KG1 (cell line): ENCODE data around the gene UMODL1.
A peak's percentile ranks its signal among the peaks of the same experiment; 100 is the strongest.

Experiments used
- DNase-seq: peaks from one replicate; lab custom pipeline; 2025; lab: John Stamatoyannopoulos, UW

Gene UMODL1

DNA sequence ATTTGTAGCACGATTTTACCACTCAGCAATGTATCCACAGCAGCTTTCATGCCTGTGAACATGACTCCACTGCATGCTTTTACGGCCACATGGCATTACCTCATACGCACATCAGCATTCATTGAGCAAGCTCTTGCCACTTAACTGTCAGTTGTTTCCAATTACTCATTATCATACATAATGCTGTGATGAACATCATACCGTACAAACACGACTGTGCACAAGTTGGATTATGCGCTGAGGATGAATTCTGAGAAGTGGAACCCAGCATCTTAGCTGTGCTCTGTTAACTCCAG is 9.6 kb downstream of the UMODL1 start:
- no peak for DNase-seq

DNA sequence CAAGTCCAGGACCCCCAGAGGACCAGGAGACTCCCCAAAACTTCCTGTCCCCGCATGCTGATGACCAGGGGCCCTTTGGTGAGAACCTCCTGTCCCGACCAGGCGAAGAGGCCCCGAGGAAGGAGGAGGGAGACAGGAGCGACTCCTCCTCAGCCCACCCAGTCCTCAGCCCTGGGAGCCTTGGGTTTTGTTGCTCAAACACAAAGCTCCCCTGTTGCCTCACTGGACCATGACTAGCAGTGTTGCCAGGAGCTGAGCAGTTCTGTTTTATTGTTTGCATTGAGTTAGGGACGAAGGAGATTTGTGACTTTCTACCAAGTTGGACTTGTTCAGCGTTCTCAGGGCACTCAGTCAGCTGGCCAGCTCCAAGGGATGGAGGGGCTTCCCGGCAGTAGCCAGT is 10.0 kb downstream of the UMODL1 start:
- no peak for DNase-seq

GRCh38 chr21:42081931-42082381 is 10.8 kb downstream of the UMODL1 start:
- DNase-seq, result no peak

DNA sequence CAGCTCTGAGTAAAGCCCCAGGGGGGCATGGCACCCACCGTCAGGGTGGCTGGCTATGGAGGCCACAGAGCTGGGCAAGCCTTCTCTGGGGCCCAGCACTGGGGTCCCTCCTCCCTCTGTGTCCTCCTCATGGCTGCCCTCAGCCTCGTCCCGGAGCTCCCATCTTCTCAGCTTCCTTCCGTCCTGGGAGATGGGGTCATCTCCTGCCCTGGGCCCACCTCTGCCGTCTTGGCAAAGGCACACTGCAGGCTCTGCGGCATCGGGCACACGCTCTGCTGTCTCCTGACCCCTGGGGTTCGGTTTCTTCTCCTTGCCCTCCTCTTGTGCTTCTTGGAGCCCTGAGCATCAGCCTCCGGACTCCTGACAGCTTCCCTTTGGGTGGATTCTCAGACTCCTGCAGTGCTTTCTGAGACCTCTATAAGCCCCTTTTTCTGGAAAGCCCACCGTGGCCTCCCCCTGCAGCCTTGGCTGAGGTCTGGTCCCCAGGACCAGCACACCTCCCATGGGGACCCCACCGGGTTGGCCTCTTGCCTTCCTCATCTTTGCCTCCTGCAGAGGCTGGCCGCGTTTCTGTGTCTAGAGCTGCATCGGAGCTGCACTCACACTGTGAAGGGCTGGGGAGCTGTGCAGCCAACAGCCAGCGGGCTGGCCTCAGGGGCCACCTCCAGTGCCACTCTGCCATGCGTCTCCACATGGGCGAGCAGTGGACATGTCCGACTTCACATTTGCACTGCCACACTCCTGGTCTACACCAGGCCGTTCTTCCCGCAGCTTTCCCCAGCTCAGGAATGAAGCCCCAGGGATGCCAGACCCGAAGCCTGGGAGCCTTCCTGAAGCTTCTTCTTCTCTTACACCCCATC is 11.6 kb downstream of the UMODL1 start:
- no peak for DNase-seq

DNA sequence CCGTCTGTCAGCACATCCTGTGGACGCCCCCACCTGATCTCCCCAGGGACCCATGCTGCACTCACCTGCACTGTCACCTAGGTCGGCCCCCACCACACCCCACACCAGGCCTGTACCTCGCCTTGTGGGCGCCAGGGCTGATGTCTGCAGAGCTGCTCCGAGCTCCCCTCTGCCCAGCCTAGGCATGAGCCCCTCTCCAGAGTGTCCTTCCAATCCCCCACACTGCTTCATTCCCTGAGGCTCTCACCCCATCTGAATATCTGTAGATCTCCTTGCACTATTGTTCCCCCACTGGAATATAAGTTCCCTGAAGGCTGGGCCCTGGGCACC is 12.2 kb downstream of the UMODL1 start:
- DNase-seq, result no peak

- DNase-seq, result no peak
These were observed 13.0 kb downstream of the UMODL1 start for GRCh38 chr21:42084079-42084478.

DNA sequence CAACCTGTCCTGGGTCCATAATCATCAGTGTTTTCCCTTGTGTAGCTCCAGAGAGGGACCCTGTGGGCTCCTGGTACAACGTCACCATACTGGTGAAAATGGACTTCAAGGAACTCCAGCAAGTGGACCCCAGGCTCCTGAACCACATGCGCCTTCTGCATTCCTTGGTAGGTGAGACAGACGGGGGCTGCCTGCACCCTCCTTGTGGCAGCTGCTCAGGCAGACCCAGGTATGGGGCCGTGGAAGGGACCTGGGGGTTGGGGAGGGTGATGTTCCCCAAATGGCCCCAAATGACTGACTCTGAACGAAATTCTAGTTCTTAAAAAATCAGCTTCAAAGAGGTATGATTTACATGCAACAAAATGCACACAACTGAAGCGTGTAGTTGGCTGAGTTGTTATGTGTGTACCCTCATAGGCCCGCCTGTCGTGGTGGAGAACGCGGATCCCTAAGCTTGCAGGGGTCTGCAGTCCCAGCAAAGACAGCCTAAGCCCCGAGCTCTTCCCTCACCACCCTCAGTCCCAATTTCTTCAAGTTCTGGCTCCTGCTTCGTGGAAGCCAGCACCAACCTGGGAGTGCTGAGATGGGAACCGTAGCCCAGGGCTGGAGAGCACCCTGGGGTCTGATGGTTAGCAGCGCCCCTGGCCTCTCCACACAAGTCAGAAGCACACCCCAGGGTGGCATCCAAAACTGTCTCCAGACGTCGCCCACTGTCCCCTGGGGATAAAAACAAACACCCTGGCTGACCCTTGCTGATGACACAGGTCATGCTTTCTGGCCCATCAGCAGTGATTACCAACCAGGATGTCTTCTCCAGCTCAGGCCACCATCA is 14.3 kb downstream of the UMODL1 start:
- no peak for DNase-seq

DNA sequence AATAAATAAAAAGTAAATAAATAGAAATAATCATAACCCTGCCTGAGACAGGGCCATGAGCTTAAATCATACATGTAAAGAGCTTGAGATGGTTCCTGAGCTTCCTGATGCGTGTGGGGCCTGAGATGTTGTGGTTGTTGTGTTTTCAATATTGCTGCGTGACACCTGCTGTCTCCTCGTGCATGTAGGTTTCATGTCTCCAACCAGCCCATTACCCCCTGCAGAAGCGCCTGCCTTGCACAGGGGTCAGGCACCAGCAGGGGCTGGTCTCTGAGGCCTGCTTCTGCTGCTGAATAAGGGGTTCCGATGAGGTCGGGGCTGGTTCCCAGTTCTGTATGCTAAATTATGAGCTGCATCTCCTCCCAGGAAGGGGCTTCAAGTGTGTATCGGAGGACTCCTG is 15.9 kb downstream of the UMODL1 start:
- DNase-seq, result no peak

DNA sequence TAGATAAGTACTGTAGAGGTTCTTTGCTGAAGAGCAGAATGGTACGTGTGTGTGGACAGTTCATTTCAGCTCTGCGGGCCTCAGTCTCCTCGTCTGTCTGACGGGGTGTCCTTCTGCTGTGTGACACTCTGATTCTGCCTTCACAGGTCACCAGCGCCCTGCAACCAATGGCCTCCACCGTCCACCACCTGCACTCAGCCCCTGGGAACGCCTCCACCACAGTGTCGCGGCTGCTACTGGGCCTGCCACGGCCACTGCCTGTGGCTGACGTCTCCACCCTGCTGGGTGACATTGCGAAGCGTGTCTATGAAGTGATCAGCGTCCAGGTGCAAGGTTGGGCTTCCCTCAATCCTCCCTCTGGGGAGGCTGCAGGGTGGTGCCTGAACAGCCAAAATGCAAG is 17.0 kb downstream of the UMODL1 start:
- DNase-seq, result no peak

DNA sequence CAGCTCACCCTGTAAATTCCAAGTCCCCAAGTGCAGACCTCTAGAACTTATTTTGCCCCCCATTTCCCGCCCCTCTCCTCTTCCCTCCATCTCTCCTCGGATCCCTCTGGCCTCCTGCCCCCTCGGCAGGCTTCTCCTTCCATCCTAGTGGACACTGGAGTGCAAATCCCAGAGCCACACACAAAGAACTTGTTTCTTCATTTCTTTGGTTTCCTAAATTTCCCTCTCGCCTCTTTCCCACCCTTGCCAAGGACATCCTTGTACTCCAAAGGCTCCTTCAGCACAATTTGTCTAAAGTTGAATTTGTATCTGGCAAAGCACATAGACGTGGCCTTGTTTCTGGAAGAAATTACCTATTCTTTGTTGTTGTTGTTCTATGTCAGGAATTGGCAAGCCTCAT is 17.5 kb downstream of the UMODL1 start:
- DNase-seq, result no peak

GRCh38 chr21:42089093-42089631 is 18.0 kb downstream of the UMODL1 start:
- no peak for DNase-seq

DNA sequence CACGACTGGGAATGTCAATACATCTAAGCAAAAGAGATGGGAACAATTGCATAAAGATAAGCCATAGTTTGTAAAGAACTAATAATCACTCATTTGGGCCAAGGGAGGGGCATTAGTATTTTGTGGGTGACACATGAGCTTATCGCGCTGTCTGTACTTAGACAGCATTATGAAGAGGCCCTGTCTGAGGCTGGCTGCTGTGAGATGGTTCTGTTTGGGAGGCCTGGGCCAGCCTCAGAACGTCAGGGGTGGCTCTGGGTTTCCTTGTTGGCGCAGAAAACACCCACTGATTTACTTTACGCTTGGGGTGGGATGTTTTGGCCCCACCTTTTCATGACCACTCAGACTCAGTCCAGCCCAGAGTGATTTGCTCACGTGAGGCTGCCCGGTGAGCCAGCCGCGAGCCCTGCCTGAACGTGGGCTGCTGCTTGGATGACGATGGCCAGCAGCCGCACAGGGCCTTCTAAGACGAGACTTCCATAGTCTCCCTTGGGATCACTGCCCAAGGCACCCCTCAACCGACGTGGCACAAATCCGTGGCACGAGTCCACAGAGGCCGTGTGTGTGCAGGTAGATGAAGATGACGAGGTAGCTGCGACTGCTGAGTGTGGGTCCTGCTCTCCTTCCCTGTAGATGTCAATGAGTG is 18.7 kb downstream of the UMODL1 start:
- DNase-seq, result no peak

DNA sequence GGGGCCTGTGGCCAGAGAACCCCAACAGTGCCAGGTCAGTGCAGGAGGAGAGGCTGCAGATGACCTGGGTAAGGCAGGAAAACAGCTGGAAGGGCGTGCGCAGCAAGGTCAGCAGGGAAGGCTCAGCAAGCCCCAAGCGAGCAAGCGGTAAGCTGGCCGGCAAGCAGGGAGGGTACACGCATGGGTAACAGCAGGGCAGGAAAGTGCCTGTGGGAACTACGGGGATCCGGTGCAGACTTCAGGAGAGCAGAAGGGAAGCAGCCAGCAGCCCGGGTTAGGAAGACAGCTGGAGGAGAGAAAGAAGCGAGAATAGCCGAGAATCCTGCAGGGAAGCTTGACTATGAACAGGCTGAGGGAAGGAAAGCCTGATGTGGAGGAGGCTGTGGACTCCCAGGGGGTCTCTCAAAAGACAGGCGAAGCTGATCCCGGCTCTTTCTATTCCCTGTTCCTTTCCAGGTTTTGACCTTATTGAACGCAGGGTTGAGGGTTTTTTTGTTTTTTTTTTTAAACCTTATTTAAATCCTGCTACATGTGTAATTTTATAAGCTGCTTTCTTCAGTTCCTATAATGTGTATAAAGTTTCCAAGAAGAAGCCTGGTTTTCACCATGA is 20.9 kb downstream of the UMODL1 start:
- no peak for DNase-seq

GRCh38 chr21:42092771-42093170 is 21.7 kb downstream of the UMODL1 start:
- no peak for DNase-seq

DNA sequence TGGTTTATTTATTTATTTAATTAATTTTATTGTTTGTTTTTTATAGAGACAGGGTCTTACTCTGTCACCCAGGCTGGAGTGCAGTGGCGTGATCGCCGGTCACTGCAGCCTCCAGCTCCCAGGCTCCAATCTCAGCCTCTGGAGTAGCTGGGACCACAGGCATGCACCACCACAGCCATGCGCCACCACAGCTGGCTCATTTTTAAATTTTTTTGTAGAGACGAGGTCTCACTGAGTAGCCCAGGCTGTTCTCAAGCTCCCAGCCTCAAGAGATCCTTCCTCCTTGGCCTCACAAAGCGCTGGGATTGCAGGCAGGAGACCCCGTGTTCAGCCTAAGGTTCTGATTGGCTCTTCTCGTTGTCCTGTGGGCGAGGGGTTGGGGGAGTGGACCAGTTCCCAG is 22.1 kb downstream of the UMODL1 start:
- DNase-seq, result no peak

DNA sequence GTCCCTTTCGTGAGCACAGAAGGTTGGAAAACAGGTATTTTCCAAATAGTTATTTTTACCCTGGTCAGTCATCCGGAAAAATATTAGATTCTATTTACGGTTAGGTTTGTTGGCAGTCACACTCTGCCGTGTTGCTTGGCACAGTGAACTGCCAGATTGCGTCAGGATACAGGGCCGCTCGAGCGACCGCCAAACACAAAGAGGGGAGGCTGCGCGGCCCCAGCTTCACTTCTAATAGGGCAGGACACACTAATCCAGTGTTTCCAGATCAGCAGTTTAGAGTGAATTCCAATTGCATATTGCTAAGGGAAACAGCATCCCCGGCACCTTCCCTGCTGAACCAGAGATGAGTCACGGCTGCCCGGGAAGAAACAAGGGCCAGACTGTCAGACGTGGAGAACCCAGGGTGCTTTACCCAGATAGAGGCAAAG is 22.9 kb downstream of the UMODL1 start:
- no peak for DNase-seq

DNA sequence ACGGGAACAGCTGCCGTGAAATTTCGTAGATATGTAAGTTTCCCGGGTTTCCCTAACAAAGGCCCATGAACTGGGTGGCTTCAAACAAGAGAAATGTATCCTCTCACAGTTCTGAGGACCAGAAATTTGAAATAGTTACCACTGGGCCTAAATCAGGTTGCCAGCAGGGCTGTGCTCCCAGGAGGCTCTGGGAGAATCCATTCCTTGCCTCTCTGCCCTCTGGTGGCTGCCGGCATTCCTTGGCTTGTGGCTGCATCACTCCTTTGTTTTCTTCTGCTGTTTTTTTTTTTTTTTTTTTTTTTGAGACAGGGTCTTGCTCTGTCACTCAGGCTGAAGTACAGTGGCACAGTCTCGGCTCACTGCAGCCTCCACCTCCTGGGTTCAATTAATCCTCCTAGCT is 23.7 kb downstream of the UMODL1 start:
- DNase-seq, result no peak

DNA sequence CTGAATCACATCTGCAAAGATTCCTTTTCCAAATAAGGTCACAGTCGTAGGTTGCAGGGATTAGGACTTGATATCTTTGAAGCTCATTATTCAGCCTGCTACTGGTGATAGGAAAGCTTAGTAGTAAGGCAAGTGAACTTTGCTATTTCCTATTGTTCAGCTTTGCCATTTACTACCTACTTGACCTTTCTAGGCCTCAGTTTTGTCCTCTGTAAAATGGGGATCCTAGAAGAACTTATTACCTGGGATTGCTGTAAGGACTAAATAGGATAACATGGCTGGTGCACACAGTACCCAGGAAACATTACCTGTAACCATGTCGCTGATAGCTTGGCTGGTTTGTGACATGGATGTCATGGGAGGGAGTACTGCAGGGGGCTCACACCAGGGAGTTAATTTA is 24.5 kb downstream of the UMODL1 start:
- no peak for DNase-seq

DNA sequence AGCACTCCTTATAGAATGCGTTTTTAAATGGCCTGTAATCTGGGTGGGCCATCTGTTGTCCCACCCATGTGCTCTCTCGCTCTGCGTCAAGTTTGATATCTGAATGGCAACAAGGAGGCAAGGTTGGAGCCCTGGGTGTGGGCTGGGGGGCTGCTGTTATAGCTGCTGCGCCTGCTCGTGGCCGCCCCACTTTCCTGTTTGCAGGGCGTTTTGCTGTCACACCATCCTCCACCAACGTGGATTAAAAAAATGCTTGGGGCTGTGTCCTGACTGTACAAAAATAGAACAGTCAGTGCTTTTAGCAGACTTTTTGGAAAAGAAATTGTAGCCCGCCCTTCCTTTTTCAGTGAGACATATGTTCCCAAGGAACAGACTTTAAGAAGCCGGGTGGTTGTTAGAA is 25.4 kb downstream of the UMODL1 start:
- DNase-seq, result no peak

DNA sequence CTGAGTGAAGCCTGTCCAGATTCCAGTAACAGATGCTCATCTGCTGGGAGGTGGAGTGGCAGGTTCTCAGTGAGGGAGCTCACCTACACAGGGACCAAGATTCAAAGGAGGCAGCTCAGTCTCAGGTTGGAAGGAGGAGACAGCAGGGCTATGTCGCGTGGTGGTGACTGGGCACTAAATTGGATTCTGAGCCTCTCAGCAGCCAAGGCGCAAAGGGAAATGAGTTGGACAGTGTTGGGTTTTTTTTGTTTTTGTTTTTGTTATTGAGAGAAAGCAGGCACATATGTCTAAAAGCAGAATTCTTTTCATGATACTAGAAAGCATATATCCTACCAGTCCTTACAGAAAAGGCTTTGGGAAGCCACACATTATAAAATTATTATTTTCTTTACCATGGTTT is 26.2 kb downstream of the UMODL1 start:
- DNase-seq, result no peak

GRCh38 chr21:42097860-42098454 is 26.8 kb downstream of the UMODL1 start:
- DNase-seq, result peak; percentile 19

GRCh38 chr21:42098957-42099505 is 27.9 kb downstream of the UMODL1 start:
- DNase-seq, result no peak
